ENCODE results near the gene B2M. TPM values are rescaled to one million over a fixed set of nuclear protein-coding genes. Genes with fewer than 3 reads are reported as not detected.

Gene B2M
- total and polyA plus RNA-seq, 2 of the 13 experiments (the other 11 are each of a cell fraction or from before 2014, with no cell fraction given) = 784 to 857 TPM

DNA sequence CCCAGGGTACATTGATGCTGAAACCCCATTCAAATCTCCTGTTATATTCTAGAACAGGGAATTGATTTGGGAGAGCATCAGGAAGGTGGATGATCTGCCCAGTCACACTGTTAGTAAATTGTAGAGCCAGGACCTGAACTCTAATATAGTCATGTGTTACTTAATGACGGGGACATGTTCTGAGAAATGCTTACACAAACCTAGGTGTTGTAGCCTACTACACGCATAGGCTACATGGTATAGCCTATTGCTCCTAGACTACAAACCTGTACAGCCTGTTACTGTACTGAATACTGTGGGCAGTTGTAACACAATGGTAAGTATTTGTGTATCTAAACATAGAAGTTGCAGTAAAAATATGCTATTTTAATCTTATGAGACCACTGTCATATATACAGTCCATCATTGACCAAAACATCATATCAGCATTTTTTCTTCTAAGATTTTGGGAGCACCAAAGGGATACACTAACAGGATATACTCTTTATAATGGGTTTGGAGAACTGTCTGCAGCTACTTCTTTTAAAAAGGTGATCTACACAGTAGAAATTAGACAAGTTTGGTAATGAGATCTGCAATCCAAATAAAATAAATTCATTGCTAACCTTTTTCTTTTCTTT is 5.8 kb downstream of the B2M start:
- in situ Hi-C loops (cut with HindIII; ENCODE audit: extremely low pct_ligation_motif_present, low pct_unique_long_range_greater_than_20kb) = no loop called here
- BruUV-seq (replicated peaks) = no TSS peak
- WGBS (ENCODE audit: low lambda C conversion rate) = 89% methylated on average over 2 of the region's 2 CpGs

More for the DNA sequence above, 5.8 kb downstream of the B2M start:
- no peak overlapping the region for H3K4me3 ChIP-seq (replicated peaks in 1 of 3; ENCODE audit: insufficient read depth in 1 of 3, low read depth in 2 of 3, low read length in 3 of 3)
- H3K27me3 ChIP-seq (ENCODE audit: control insufficient read depth in 1 of 2, insufficient read depth in 2 of 2, low read length in 2 of 2) = no peaks in the 10 kb centered on the region
- ATAC-seq = no peak
- FAIRE-seq = no peak
- peaks cover 42% of the 10 kb centered on the region for H3K4me1 ChIP-seq (ENCODE audit: insufficient read depth, low read length)
- no peak overlapping the region for H2AFZ ChIP-seq (ENCODE audit: low read length)
- peaks cover 17% of the 10 kb centered on the region; the same call in 1 of the 2 replicates for H4K20me1 ChIP-seq (ENCODE audit: insufficient read depth, low read length)
- no peak overlapping the region for H3K4me2 ChIP-seq (ENCODE audit: low read depth, low read length)
- DNase-seq (ENCODE audit: low spot score) = no peak
- ChIA-PET POLR2A (no interaction called here), CTCF (ENCODE audit: low intra/inter-chr PET ratio, low total read pairs) (no interaction called here)
- no peak overlapping the region for H3K27ac ChIP-seq (ENCODE audit: extremely low read length, insufficient read depth, low read length)
- TF ChIP-seq MAFF (IDR thresholded peaks at IDR 0.05; ENCODE audit: low read depth, low read length) (peak; percentile 34), PAX8 (CRISPR knock-in tag; IDR thresholded peaks at IDR 0.05; ENCODE audit: borderline replicate concordance) (no peak), MAFK (conservative IDR thresholded peaks at IDR 0.05 in 1 of 2, IDR thresholded peaks at IDR 0.05 in 1 of 2; ENCODE audit: low read length in 2 of 2) (peak; percentile 45 to 57; a peak in 3 of 4 replicates)
- TF ChIP-seq, protein P1, sequence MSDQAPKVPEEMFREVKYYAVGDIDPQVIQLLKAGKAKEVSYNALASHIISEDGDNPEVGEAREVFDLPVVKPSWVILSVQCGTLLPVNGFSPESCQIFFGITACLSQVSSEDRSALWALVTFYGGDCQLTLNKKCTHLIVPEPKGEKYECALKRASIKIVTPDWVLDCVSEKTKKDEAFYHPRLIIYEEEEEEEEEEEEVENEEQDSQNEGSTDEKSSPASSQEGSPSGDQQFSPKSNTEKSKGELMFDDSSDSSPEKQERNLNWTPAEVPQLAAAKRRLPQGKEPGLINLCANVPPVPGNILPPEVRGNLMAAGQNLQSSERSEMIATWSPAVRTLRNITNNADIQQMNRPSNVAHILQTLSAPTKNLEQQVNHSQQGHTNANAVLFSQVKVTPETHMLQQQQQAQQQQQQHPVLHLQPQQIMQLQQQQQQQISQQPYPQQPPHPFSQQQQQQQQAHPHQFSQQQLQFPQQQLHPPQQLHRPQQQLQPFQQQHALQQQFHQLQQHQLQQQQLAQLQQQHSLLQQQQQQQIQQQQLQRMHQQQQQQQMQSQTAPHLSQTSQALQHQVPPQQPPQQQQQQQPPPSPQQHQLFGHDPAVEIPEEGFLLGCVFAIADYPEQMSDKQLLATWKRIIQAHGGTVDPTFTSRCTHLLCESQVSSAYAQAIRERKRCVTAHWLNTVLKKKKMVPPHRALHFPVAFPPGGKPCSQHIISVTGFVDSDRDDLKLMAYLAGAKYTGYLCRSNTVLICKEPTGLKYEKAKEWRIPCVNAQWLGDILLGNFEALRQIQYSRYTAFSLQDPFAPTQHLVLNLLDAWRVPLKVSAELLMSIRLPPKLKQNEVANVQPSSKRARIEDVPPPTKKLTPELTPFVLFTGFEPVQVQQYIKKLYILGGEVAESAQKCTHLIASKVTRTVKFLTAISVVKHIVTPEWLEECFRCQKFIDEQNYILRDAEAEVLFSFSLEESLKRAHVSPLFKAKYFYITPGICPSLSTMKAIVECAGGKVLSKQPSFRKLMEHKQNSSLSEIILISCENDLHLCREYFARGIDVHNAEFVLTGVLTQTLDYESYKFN (CRISPR knock-in tag; conservative IDR thresholded peaks at IDR 0.05) = no peak
- TF ChIP-seq, protein P2, sequence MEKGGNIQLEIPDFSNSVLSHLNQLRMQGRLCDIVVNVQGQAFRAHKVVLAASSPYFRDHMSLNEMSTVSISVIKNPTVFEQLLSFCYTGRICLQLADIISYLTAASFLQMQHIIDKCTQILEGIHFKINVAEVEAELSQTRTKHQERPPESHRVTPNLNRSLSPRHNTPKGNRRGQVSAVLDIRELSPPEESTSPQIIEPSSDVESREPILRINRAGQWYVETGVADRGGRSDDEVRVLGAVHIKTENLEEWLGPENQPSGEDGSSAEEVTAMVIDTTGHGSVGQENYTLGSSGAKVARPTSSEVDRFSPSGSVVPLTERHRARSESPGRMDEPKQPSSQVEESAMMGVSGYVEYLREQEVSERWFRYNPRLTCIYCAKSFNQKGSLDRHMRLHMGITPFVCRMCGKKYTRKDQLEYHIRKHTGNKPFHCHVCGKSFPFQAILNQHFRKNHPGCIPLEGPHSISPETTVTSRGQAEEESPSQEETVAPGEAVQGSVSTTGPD (CRISPR knock-in tag; IDR thresholded peaks at IDR 0.05) = no peak
- H3K9me3 ChIP-seq (ENCODE audit: low read length) = no peaks in the 10 kb centered on the region
- peaks cover 31% of the 10 kb centered on the region for H3K79me2 ChIP-seq (ENCODE audit: insufficient read depth, low read length)
- no peak overlapping the region for H3K9ac ChIP-seq (ENCODE audit: insufficient read depth, low read depth, low read length)
- peaks cover 8 to 29% of the 10 kb centered on the region in 2 experiments for H3K36me3 ChIP-seq (replicated peaks in 1 of 2; ENCODE audit: control insufficient read depth in 1 of 2, insufficient read depth in 2 of 2, low read length in 2 of 2)
- intact Hi-C loops (cut with micrococcal nuclease; ENCODE audit: unreplicated experiment) = no loop called here
